EH (cell line): ENCODE results near the gene CCDC149.

Experiments used
- DNase-seq: peaks from one replicate; pipeline ENCODE4 v3.0.0-alpha.2; 2015; ENCODE audit warnings: low read depth

Gene CCDC149

GRCh38 chr4:24881508-24882196, 31.2 kb downstream of the CCDC149 start:
- no peak for DNase-seq

- DNase-seq = no peak
These were observed 32.7 kb downstream of the CCDC149 start for GRCh38 chr4:24880186-24880585.

DNA sequence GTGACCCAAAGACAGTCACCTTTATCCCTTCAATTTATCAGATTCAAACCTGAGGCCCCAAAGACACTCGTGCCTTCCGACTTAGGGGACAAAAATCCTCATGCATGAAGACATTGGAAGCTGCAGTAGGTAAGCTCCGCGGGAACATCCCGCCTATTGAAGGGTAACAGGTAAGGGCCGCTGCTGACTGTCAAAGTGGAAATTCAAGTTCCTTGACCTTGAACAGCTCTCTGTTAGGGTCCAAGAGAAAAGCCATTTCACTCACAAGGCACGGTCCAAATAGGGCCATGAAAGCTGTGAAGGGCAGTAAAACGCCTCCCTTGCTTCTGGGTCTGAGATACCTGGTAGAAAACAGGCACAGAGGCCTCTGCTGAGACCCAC, 34.2 kb downstream of the CCDC149 start:
- no peak for DNase-seq

GRCh38 chr4:24877868-24878635, 34.8 kb downstream of the CCDC149 start:
- DNase-seq = no peak

GRCh38 chr4:24876431-24876830, 36.4 kb downstream of the CCDC149 start:
- no peak for DNase-seq

DNA sequence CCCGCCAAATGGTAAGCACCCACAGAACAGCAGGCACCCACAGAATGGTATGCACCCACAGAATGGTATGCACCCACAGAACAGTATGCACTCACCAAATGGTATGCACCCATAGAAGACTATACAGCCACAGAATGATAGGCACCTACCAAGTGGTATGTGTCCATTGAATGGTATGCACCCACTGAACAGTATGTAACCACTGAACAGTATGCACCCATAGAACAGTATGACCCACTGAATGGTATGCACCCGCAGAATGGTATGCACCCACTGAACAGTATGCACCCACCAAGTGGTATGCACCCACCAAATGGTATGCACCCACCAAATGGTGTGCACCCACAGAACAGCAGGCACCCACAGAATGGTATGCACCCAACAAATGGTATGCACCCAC, 40.1 kb downstream of the CCDC149 start:
- DNase-seq = no peak

GRCh38 chr4:24871210-24871609, 41.6 kb downstream of the CCDC149 start:
- peak; percentile 7 for DNase-seq

DNA sequence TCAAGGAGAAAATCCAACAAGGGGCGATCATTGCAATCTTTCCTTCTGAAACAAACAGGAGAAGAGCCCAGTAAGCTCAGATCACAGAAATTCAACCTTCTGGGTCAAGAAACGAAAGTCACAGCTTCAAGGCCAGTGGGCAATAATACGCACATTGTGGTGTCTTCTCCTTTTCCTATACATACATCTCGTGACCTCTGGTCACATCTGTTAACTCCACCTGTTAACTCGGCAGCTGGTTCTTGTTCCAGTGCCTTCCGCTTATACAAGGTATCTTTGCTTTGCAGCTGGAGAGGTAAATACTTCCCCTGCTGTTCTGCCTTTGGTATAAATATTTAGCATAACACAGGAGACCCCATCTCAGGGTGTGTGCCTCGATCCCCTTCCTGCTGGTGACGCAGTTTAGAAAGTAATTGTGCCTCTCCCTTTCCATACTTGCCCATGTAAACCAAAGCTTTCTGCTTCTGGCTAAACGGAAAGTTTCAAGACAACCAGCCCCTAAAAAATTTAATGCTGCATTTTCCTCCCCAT, 45.0 kb downstream of the CCDC149 start:
- no peak for DNase-seq

- no peak for DNase-seq
These were observed 45.6 kb downstream of the CCDC149 start for GRCh38 chr4:24867251-24867650.

DNA sequence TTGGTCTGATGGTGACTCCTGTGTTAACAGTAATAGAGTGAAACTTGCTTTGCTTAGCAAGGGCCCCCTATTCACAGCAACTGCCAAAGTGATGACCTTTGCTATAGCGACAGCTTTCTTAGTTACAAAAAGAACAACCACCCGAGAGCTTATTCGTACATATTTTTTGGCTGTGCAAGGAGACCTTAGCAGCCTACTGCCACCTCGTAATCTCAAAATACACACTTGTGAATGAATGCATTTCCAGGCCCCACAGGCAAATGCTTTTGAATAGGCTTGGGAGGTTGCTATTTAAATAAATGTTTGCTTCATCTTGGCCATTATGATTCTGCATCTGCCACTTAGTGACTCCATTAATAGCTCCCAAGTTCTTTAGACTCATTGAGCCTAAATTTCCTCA, 47.4 kb downstream of the CCDC149 start:
- DNase-seq = no peak

DNA sequence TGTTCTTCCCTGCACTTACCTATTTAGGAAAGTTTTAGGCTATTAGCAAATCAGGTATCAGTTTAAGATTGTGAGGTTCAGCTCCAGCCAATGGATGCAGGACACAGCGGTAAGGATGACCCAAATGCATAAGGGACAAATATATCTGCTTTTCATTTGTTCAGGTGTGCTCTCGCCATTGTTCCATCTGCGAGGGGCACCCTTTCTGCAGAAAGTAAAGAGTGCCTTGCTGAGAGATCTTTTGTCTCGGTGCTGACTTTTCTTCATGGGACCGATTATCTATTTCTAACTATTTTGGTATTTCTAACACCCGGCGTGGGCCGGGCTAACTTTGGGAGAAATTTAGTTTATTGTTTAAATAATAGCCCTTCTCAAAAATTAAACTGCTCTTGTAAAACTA, 49.0 kb downstream of the CCDC149 start:
- DNase-seq = no peak

GRCh38 chr4:24862073-24862751, 50.6 kb downstream of the CCDC149 start:
- no peak for DNase-seq

DNA sequence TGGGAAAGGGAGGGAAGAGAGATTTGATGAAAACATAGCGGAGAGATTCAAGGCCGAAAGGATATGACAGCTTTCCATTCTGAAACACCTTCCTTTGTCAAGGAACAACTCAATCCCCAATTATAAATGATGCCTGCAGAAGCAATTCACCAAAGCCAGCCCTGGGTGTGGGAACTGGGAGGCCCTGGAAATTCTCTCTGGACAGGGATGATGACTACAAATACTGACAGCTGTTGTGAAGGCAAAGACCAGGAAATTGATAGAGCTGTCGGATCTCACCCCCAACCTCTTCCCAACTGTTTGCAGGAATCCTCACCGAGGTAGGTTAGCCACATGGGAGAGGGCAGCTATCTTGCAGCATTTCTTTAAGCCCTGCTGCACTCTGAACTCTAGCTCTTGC, 54.3 kb downstream of the CCDC149 start:
- no peak for DNase-seq

- DNase-seq = peak; percentile 95
These were observed 54.8 kb downstream of the CCDC149 start for GRCh38 chr4:24858026-24858425.

DNA sequence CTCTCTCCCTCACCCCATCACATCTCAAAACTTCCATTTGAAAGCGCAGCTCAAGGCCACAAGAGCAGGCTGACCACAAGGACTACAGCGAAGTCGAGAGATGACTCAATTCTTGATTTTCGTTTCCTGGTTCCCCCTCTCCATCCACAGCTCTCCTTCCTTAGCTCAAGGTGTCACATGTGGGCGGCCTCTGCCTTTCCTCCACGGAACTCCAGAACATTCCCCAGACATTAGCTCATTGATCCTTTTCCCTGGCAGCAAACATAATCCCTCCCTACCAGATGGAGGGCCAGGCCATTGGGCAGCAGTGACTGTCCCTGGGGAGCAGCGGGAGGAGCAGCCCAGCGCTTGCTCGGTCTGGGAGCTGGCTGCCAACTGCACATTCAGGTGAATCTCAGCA, 56.3 kb downstream of the CCDC149 start:
- DNase-seq = peak; percentile 85

DNA sequence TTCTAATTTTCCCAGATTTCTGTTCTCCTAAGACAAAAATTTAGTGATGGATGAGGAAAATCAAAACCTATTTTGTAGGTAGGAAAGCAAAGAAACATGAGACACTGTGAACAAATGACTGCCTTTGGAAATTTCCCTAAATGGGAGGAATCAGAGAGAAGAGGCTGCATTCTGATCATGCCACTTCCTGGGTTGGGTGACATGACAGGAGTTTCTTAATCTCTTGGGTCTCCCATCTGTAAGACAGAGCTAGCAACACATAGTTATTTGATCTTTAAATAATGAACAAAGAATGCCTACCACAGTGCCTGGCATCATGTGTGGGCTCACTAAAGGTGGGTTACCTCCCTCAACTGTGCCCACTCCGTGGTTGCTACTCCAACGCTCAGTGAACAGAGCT, 57.1 kb downstream of the CCDC149 start:
- peak; percentile 57 for DNase-seq

GRCh38 chr4:24853142-24853541, 59.7 kb downstream of the CCDC149 start:
- DNase-seq = no peak

- peak; percentile 94 for DNase-seq
These were observed 62.2 kb downstream of the CCDC149 start for GRCh38 chr4:24850674-24851073.

DNA sequence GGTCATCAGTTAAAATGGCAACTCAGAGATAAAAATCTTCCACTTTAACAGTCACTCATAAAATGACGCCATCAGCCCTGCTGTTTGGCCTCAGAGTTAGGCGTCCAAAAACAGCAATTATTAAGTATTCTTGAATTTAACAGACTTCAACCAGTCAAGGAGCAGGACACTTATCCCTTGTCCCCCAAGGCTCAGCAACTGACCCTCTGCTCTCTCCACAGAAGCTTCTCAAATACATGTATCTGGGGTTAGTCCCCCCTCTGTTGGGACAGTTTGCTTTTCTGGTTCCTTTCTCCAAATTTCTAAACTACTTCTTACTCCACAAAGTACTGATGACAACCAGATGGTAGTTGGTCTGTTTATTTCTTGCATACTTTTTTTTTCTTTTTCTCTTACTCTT, 63.1 kb downstream of the CCDC149 start:
- DNase-seq = peak; percentile 65

DNA sequence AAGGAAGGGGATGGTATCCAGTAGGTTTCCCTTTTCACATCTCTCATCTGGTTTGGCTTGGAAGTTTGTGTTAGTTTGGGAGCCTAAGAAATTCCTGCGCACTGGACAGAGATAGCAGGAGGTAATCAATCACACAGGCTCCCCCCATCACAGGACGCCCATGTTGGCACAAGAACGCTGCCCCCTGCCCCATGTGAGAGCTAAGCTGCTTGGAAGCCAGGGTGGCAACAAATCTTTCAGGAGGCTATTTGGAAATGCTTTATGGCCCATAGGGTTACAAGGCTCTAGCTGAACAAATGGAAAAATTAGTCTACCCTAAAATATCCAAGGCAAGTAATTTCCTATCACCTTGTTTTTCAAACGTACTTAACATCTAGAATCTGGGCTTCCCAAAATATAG, 63.5 kb downstream of the CCDC149 start:
- DNase-seq = no peak

- no peak for DNase-seq
These were observed 66.1 kb downstream of the CCDC149 start for GRCh38 chr4:24846716-24847115.

DNA sequence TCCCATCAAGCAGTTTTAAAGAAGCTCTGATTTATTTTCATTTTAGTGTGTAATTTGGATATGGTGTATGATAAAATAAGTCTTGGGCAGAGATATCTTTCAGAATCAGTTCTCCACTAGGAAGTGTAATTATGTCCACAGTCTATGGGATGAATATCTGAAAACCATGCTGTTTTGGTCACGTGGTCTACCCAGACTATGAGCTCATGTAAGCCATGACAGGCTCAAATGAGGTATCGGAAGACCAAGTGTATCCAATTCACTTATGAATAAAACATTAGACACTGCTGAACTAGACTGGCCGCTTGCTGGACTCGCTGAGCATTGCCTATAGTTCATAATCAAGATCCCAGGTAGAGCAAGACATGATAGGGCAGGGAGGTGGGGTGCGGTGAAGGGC, 66.9 kb downstream of the CCDC149 start:
- DNase-seq = no peak

DNA sequence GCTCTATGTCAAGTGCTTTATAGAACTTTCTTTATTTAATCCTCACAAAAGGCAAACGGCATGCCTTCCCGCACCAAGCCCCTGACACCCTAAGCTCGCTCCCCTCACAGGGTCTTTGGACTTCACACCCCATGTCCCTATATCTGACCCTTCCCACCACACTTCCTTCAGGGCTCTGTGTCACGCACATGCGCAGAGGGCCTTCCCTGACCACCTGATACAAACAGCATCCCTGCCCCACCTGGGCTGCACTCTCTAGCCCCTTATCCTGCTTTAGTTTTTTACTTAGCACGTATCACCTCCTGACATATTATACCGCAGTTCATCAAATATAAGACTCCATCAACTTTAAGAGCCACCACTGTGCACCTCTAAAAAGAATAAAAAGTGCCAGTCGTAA, 67.7 kb downstream of the CCDC149 start:
- DNase-seq = no peak
